ENCODE data around the gene BRD3. TPM values are rescaled to one million over a fixed set of nuclear protein-coding genes. Genes with fewer than 3 reads are reported as not detected.

The BRD3 gene
- total RNA-seq, 1 experiment from 2014 or later: 4.0 TPM

DNA sequence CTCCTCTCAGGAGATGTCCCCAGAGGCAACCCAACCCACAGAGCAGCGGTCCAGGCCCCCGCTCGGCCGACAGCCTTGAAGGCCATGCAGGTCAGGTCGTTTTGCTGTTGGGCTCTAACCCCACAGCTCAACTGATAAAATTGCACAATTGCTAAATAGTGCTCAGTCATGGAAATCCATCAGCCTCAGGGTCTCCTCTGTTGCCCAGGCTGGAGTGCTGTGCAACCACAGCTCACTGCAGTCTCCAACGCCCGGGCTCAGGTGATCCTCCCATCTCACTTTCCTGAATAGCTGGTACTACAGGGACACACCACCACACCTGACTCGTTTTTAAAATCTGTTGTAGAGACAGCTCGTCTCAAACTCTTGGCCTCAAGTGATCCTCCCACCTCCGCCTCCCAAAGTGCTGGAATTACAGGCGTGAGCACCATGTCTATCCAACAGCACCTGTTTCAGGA, 24.3 kb downstream of the BRD3 start:
- H3K4me2 ChIP-seq (ENCODE audit: low read depth, low read length, poor library complexity, severe bottlenecking): no peak overlapping the region
- DNase-seq: no peak
- H3K36me3 ChIP-seq (ENCODE audit: insufficient read depth, low read length): peaks cover 2% of the 10 kb centered on the region; the same call in 1 of the 2 replicates
- H3K9me2 ChIP-seq (replicated peaks; ENCODE audit: insufficient read depth, low read length): no peaks in the 10 kb centered on the region
- H3K4me1 ChIP-seq (ENCODE audit: low read length): no peaks in the 10 kb centered on the region
- no peak overlapping the region for H3K27ac ChIP-seq (ENCODE audit: low read length)
- no peaks in the 10 kb centered on the region for H3K27me3 ChIP-seq (ENCODE audit: low read length)
- H4K20me1 ChIP-seq (ENCODE audit: insufficient read depth, low read depth, low read length): no peaks in the 10 kb centered on the region
- H3K9ac ChIP-seq (ENCODE audit: low read length): no peak overlapping the region
- H2AFZ ChIP-seq (ENCODE audit: low read length): no peak overlapping the region
- no peak overlapping the region for H3K4me3 ChIP-seq (ENCODE audit: low read length)
- no peaks in the 10 kb centered on the region for H3K79me2 ChIP-seq (ENCODE audit: low read length)
- H3K9me3 ChIP-seq (ENCODE audit: low read length): no peaks in the 10 kb centered on the region

DNA sequence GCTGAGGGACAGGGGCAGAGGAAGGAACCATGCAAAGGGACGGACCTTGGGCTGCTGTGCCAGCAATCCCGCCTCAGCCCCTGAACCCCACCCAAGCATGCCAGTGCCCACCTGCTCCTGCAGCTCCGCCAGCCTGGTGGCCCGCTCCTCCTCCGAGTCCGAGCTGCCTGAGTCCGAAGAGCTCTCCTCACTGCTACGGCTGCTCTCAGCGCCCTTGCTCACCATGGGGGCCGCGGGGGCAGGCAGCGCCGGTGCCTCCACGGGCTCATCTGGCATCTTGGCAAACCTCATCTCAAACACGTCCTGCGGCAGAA, 26.2 kb downstream of the BRD3 start:
- no peaks in the 10 kb centered on the region for H3K27me3 ChIP-seq (ENCODE audit: low read length)
- H3K4me1 ChIP-seq (ENCODE audit: low read length): no peaks in the 10 kb centered on the region
- no peak for DNase-seq
- no peaks in the 10 kb centered on the region for H3K79me2 ChIP-seq (ENCODE audit: low read length)
- no peaks in the 10 kb centered on the region for H4K20me1 ChIP-seq (ENCODE audit: insufficient read depth, low read depth, low read length)
- no peak overlapping the region for H3K27ac ChIP-seq (ENCODE audit: low read length)
- H3K9me2 ChIP-seq (replicated peaks; ENCODE audit: insufficient read depth, low read length): no peaks in the 10 kb centered on the region
- no peaks in the 10 kb centered on the region for H3K9me3 ChIP-seq (ENCODE audit: low read length)
- H3K9ac ChIP-seq (ENCODE audit: low read length): no peak overlapping the region
- H2AFZ ChIP-seq (ENCODE audit: low read length): no peak overlapping the region
- no peak overlapping the region for H3K4me2 ChIP-seq (ENCODE audit: low read depth, low read length, poor library complexity, severe bottlenecking)
- no peak overlapping the region for H3K4me3 ChIP-seq (ENCODE audit: low read length)
- peaks cover 3% of the 10 kb centered on the region; the same call in 1 of the 2 replicates for H3K36me3 ChIP-seq (ENCODE audit: insufficient read depth, low read length)

DNA sequence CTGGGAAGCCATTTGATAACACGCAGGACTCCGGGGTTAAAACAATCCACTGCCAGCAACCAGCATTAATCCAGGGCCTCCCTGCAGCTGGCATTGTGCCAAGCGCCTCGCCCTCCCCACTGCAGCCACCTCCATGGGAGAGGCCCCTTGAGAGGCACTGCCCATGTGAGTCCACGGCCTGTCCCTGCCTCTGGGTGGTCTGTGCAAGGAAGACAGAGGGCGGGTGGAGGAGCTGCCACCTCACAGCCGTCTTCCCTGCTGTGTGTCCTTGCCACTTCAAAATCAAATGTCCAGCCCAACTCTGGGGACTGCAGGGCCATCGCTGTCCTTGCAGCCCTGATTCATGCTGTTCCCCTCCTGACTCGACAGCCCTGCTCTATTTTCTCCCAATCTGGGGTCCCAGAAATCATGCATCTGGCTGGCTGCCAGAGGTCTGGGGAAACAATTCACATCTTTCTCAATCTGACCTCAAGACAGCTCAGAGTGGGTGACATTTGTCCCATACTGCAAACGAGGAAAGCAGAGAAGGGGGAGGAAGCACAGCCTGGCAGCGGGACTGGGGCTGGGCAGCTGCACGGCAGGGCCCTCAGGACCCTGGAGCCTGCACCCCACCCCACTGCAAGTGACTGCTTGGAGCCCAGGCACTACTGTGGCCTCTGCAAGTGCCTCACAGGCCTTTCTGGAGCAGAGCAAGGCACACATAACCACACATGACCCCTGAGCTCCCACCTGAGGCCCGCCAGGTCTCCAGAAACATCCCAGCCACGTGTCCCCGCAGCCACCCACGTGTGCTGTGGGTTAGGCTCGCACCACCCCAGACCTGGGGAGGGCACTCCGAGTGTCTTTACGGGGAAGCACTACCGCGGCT, 26.8 kb downstream of the BRD3 start:
- H2AFZ ChIP-seq (ENCODE audit: low read length): no peak overlapping the region
- no peaks in the 10 kb centered on the region for H3K4me1 ChIP-seq (ENCODE audit: low read length)
- no peak overlapping the region for H3K4me3 ChIP-seq (ENCODE audit: low read length)
- H3K9me3 ChIP-seq (ENCODE audit: low read length): no peaks in the 10 kb centered on the region
- H3K27ac ChIP-seq (ENCODE audit: low read length): no peak overlapping the region
- H3K27me3 ChIP-seq (ENCODE audit: low read length): no peaks in the 10 kb centered on the region
- no peaks in the 10 kb centered on the region for H4K20me1 ChIP-seq (ENCODE audit: insufficient read depth, low read depth, low read length)
- DNase-seq: no peak
- H3K79me2 ChIP-seq (ENCODE audit: low read length): no peaks in the 10 kb centered on the region
- H3K9ac ChIP-seq (ENCODE audit: low read length): no peak overlapping the region
- no peaks in the 10 kb centered on the region for H3K9me2 ChIP-seq (replicated peaks; ENCODE audit: insufficient read depth, low read length)
- no peak overlapping the region for H3K4me2 ChIP-seq (ENCODE audit: low read depth, low read length, poor library complexity, severe bottlenecking)
- peaks cover 3% of the 10 kb centered on the region; the same call in 1 of the 2 replicates for H3K36me3 ChIP-seq (ENCODE audit: insufficient read depth, low read length)

DNA sequence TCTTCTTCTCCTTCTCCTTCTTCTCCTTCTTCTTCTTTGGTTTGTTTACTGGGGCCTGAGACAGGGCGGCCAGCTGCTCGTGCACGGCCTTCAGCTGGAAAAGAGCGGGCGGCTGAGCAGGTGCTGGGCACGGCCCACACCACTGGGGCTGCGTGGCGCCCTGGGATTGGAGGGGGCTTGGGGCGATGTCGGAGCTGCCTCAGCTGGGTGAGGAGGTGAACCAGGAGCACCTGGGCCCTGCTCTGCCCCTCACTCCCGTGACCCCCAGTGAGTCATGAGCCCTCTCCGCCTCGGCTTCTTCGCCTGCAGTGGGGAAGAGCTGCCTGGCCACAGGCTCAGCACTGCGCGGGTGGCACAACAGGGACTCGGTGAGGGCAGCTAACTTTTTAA, 27.7 kb downstream of the BRD3 start:
- H3K4me2 ChIP-seq (ENCODE audit: low read depth, low read length, poor library complexity, severe bottlenecking): no peak overlapping the region
- H3K9me3 ChIP-seq (ENCODE audit: low read length): no peaks in the 10 kb centered on the region
- H3K9me2 ChIP-seq (replicated peaks; ENCODE audit: insufficient read depth, low read length): no peaks in the 10 kb centered on the region
- no peak overlapping the region for H2AFZ ChIP-seq (ENCODE audit: low read length)
- no peaks in the 10 kb centered on the region for H3K4me1 ChIP-seq (ENCODE audit: low read length)
- no peaks in the 10 kb centered on the region for H3K79me2 ChIP-seq (ENCODE audit: low read length)
- no peak overlapping the region for H3K4me3 ChIP-seq (ENCODE audit: low read length)
- H3K27me3 ChIP-seq (ENCODE audit: low read length): no peaks in the 10 kb centered on the region
- H3K9ac ChIP-seq (ENCODE audit: low read length): no peak overlapping the region
- H3K36me3 ChIP-seq (ENCODE audit: insufficient read depth, low read length): peaks cover 3% of the 10 kb centered on the region; the same call in 1 of the 2 replicates
- DNase-seq: no peak
- no peak overlapping the region for H3K27ac ChIP-seq (ENCODE audit: low read length)
- no peaks in the 10 kb centered on the region for H4K20me1 ChIP-seq (ENCODE audit: insufficient read depth, low read depth, low read length)

DNA sequence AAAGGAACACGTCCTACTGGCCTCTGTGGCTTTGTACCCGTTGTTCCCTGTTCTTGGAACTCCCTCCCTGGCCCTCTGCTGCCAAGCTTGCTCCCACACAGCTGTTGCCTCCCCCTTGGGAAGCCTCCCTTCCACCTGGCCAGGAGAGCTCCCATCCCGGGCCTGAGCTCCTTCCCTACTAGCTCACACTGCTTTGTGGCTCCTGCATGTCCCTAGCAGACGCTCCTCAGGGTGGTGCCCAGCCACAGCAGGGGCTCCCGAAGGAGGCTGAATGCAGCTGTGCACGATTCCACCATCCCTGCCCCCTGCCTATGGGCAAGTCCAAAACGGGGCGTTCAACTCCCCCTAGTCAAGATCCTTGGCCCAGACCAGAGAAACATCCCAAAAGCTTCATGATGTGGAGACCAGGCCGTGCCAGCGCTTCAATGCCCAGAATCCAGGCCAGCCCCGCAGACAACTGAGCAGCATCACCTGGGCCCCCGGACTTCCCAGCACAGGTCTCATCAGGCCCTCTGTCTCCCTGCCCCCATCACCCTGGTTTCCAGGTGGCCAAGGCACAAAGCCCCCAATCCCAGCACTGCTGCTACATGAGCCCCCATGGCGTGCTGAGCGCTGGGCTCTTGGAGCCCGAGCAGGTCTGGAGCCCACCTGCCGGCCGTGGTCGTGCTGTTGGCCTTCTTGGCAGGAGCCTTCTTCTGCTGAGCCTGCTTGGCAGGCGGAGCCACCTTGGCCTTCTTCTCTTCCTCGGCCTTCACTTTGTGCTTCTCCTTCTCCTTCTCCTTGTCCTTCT, 28.2 kb downstream of the BRD3 start:
- H3K27ac ChIP-seq (ENCODE audit: low read length): no peak overlapping the region
- H3K4me2 ChIP-seq (ENCODE audit: low read depth, low read length, poor library complexity, severe bottlenecking): no peak overlapping the region
- no peaks in the 10 kb centered on the region for H3K9me3 ChIP-seq (ENCODE audit: low read length)
- DNase-seq: no peak
- H4K20me1 ChIP-seq (ENCODE audit: insufficient read depth, low read depth, low read length): no peaks in the 10 kb centered on the region
- H3K9me2 ChIP-seq (replicated peaks; ENCODE audit: insufficient read depth, low read length): no peaks in the 10 kb centered on the region
- no peaks in the 10 kb centered on the region for H3K79me2 ChIP-seq (ENCODE audit: low read length)
- no peak overlapping the region for H2AFZ ChIP-seq (ENCODE audit: low read length)
- H3K4me1 ChIP-seq (ENCODE audit: low read length): no peaks in the 10 kb centered on the region
- no peaks in the 10 kb centered on the region for H3K27me3 ChIP-seq (ENCODE audit: low read length)
- H3K36me3 ChIP-seq (ENCODE audit: insufficient read depth, low read length): peaks cover 3% of the 10 kb centered on the region; the same call in 1 of the 2 replicates
- no peak overlapping the region for H3K9ac ChIP-seq (ENCODE audit: low read length)
- H3K4me3 ChIP-seq (ENCODE audit: low read length): no peak overlapping the region

DNA sequence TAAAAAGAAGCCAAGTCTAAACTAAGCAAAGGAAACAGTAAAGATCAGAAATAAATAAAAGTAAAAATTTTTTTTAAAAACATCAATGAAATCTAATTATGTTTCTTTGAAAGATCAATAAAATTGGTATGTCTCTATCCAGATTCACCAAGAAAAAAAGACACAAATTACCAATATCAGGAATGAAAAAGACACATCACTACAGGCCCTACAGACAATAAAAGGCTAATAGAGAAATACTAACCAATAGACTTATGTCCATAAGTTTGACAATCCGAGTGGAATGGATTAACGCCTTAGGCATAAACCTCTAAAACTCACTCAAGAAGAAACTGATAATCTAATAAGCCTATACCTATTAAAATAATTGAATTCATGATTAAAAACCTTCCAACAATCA, 30.2 kb downstream of the BRD3 start:
- Histone ChIP-seq H2AFZ (ENCODE audit: low read length) (no peak overlapping the region), H3K9ac (ENCODE audit: low read length) (no peak overlapping the region), H3K9me2 (replicated peaks; ENCODE audit: insufficient read depth, low read length) (no peaks in the 10 kb centered on the region), H3K4me3 (ENCODE audit: low read length) (no peak overlapping the region), H3K4me1 (ENCODE audit: low read length) (no peaks in the 10 kb centered on the region), H3K4me2 (ENCODE audit: low read depth, low read length, poor library complexity, severe bottlenecking) (no peak overlapping the region), H3K36me3 (ENCODE audit: insufficient read depth, low read length) (peaks cover 9% of the 10 kb centered on the region; the same call in 1 of the 2 replicates), H3K9me3 (ENCODE audit: low read length) (no peaks in the 10 kb centered on the region), H3K79me2 (ENCODE audit: low read length) (no peaks in the 10 kb centered on the region), H4K20me1 (ENCODE audit: insufficient read depth, low read depth, low read length) (no peaks in the 10 kb centered on the region), H3K27me3 (ENCODE audit: low read length) (no peaks in the 10 kb centered on the region), H3K27ac (ENCODE audit: low read length) (no peak overlapping the region)
- DNase-seq: no peak

DNA sequence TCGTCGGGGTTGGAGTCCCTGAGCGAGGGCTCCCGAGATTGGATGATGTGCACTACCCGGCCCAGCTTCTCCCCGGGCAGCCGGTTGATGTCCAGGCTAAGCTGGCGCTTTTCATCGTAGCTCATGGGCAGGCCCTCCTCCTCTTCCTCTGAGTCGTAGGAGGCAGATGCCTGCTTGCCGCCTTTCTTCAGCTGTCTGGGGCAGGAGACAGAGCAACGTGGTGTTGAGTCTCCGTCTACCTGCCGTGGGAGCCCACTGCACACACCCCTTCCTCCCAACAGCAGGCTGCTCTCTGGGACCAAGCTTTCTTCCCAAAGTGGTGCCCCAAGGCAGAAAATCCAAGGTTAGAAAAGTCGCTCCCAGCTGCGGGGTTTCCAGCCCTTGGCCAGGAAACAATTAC, 31.7 kb downstream of the BRD3 start:
- H3K4me2 ChIP-seq (ENCODE audit: low read depth, low read length, poor library complexity, severe bottlenecking): no peak overlapping the region
- no peak for DNase-seq
- H3K4me1 ChIP-seq (ENCODE audit: low read length): no peaks in the 10 kb centered on the region
- H3K36me3 ChIP-seq (ENCODE audit: insufficient read depth, low read length): peaks cover 9% of the 10 kb centered on the region; the same call in 1 of the 2 replicates
- no peaks in the 10 kb centered on the region for H3K27me3 ChIP-seq (ENCODE audit: low read length)
- H3K27ac ChIP-seq (ENCODE audit: low read length): no peak overlapping the region
- H4K20me1 ChIP-seq (ENCODE audit: insufficient read depth, low read depth, low read length): no peaks in the 10 kb centered on the region
- H2AFZ ChIP-seq (ENCODE audit: low read length): no peak overlapping the region
- no peak overlapping the region for H3K4me3 ChIP-seq (ENCODE audit: low read length)
- no peaks in the 10 kb centered on the region for H3K9me2 ChIP-seq (replicated peaks; ENCODE audit: insufficient read depth, low read length)
- H3K9me3 ChIP-seq (ENCODE audit: low read length): no peaks in the 10 kb centered on the region
- H3K9ac ChIP-seq (ENCODE audit: low read length): no peak overlapping the region
- no peaks in the 10 kb centered on the region for H3K79me2 ChIP-seq (ENCODE audit: low read length)

All from Karpas-422 (cell line).